ENCODE measurements around the gene OMA1.

The OMA1 gene

GRCh38 chr1:58447886-58448285 is 98.6 kb downstream of the OMA1 start:
- TF ChIP-seq EZH2phosphoT487 (IDR thresholded peaks at IDR 0.05; ENCODE audit: borderline replicate concordance, low read length) (no peak), CTCF (IDR thresholded peaks at IDR 0.05; ENCODE audit: low read depth, low read length, poor library complexity, severe bottlenecking) (no peak)
- Histone ChIP-seq H3K9me3 (ENCODE audit: control insufficient read depth, insufficient read depth, low read length) (no peaks in the 10 kb centered on the region), H3F3A (ENCODE audit: control insufficient read depth, insufficient read depth) (no peaks in the 10 kb centered on the region), H3K27ac (ENCODE audit: low read depth, low read length) (no peak overlapping the region), H4K20me1 (ENCODE audit: control insufficient read depth, insufficient read depth, low read depth, low read length) (no peaks in the 10 kb centered on the region), H3K27me3 (ENCODE audit: control insufficient read depth, low read length) (no peaks in the 10 kb centered on the region), H3K4me2 (ENCODE audit: low read length) (no peak overlapping the region), H3K79me2 (ENCODE audit: control insufficient read depth, low read length) (no peaks in the 10 kb centered on the region), H3K36me3 (ENCODE audit: control insufficient read depth, low read length) (no peaks in the 10 kb centered on the region), H3K9me2 (replicated peaks; ENCODE audit: control insufficient read depth, low read length) (no peaks in the 10 kb centered on the region), H3K4me3 (ENCODE audit: low read length) (no peak overlapping the region), H3K4me1 (ENCODE audit: control insufficient read depth, low read length) (no peaks in the 10 kb centered on the region)

GRCh38 chr1:58447042-58447441 is 99.5 kb downstream of the OMA1 start:
- no peaks in the 10 kb centered on the region for H3K4me1 ChIP-seq (ENCODE audit: control insufficient read depth, low read length)
- H3K9me2 ChIP-seq (replicated peaks; ENCODE audit: control insufficient read depth, low read length): no peaks in the 10 kb centered on the region
- no peaks in the 10 kb centered on the region for H3F3A ChIP-seq (ENCODE audit: control insufficient read depth, insufficient read depth)
- H4K20me1 ChIP-seq (ENCODE audit: control insufficient read depth, insufficient read depth, low read depth, low read length): no peaks in the 10 kb centered on the region
- H3K27me3 ChIP-seq (ENCODE audit: control insufficient read depth, low read length): no peaks in the 10 kb centered on the region
- no peak for TF ChIP-seq CTCF (IDR thresholded peaks at IDR 0.05; ENCODE audit: low read depth, low read length, poor library complexity, severe bottlenecking)
- no peak for TF ChIP-seq EZH2phosphoT487 (IDR thresholded peaks at IDR 0.05; ENCODE audit: borderline replicate concordance, low read length)
- H3K9me3 ChIP-seq (ENCODE audit: control insufficient read depth, insufficient read depth, low read length): no peaks in the 10 kb centered on the region
- no peak overlapping the region for H3K4me3 ChIP-seq (ENCODE audit: low read length)
- H3K27ac ChIP-seq (ENCODE audit: low read depth, low read length): no peak overlapping the region
- no peak overlapping the region for H3K4me2 ChIP-seq (ENCODE audit: low read length)
- no peaks in the 10 kb centered on the region for H3K36me3 ChIP-seq (ENCODE audit: control insufficient read depth, low read length)
- H3K79me2 ChIP-seq (ENCODE audit: control insufficient read depth, low read length): no peaks in the 10 kb centered on the region

- TF ChIP-seq EZH2phosphoT487 (IDR thresholded peaks at IDR 0.05; ENCODE audit: borderline replicate concordance, low read length) (no peak), CTCF (IDR thresholded peaks at IDR 0.05; ENCODE audit: low read depth, low read length, poor library complexity, severe bottlenecking) (no peak)
- H3K9me3 ChIP-seq (ENCODE audit: control insufficient read depth, insufficient read depth, low read length): no peaks in the 10 kb centered on the region
- H3K4me2 ChIP-seq (ENCODE audit: low read length): no peak overlapping the region
- no peaks in the 10 kb centered on the region for H3F3A ChIP-seq (ENCODE audit: control insufficient read depth, insufficient read depth)
- H3K9me2 ChIP-seq (replicated peaks; ENCODE audit: control insufficient read depth, low read length): no peaks in the 10 kb centered on the region
- no peak overlapping the region for H3K4me3 ChIP-seq (ENCODE audit: low read length)
- no peak overlapping the region for H3K27ac ChIP-seq (ENCODE audit: low read depth, low read length)
- H4K20me1 ChIP-seq (ENCODE audit: control insufficient read depth, insufficient read depth, low read depth, low read length): no peaks in the 10 kb centered on the region
- H3K27me3 ChIP-seq (ENCODE audit: control insufficient read depth, low read length): no peaks in the 10 kb centered on the region
- H3K79me2 ChIP-seq (ENCODE audit: control insufficient read depth, low read length): no peaks in the 10 kb centered on the region
- H3K4me1 ChIP-seq (ENCODE audit: control insufficient read depth, low read length): no peaks in the 10 kb centered on the region
- H3K36me3 ChIP-seq (ENCODE audit: control insufficient read depth, low read length): no peaks in the 10 kb centered on the region
Measured at GRCh38 chr1:58446368-58446767, 100.2 kb downstream of the OMA1 start.
